ENCODE results near the gene SRGAP3.

DNA sequence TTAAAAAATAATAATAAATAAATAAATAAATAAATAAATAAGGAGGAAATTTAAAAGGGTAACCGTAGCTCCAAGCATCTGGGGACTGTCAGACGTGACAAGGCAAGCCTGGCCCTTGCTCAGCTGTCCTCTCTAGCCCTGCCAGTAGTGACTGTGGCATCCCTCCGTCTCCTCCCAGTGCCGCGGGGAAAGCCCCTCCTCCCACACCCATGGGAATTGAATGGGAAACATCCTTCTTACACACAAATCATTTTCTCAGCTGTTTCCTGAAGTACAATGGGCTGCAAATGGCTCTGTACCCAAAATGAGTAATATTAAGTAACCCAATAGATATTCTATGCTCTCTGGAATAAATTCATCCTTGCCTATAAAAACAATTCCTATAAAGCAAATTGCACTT lies 184.6 kb downstream of the SRGAP3 start:
- TF ChIP-seq CEBPB (IDR thresholded peaks at IDR 0.05) = no peak
- no peak for TF ChIP-seq ZBTB7A (IDR thresholded peaks at IDR 0.05; ENCODE audit: low read depth)
- TF ChIP-seq EGR1 (IDR thresholded peaks at IDR 0.05) = no peak
- TF ChIP-seq RAD21 (IDR thresholded peaks at IDR 0.05; ENCODE audit: low read depth) = no peak
- TF ChIP-seq TAF1 (IDR thresholded peaks at IDR 0.05; ENCODE audit: low read depth) = no peak
- no peak for TF ChIP-seq EP300 (IDR thresholded peaks at IDR 0.05; ENCODE audit: borderline replicate concordance)
- TF ChIP-seq, protein P1, sequence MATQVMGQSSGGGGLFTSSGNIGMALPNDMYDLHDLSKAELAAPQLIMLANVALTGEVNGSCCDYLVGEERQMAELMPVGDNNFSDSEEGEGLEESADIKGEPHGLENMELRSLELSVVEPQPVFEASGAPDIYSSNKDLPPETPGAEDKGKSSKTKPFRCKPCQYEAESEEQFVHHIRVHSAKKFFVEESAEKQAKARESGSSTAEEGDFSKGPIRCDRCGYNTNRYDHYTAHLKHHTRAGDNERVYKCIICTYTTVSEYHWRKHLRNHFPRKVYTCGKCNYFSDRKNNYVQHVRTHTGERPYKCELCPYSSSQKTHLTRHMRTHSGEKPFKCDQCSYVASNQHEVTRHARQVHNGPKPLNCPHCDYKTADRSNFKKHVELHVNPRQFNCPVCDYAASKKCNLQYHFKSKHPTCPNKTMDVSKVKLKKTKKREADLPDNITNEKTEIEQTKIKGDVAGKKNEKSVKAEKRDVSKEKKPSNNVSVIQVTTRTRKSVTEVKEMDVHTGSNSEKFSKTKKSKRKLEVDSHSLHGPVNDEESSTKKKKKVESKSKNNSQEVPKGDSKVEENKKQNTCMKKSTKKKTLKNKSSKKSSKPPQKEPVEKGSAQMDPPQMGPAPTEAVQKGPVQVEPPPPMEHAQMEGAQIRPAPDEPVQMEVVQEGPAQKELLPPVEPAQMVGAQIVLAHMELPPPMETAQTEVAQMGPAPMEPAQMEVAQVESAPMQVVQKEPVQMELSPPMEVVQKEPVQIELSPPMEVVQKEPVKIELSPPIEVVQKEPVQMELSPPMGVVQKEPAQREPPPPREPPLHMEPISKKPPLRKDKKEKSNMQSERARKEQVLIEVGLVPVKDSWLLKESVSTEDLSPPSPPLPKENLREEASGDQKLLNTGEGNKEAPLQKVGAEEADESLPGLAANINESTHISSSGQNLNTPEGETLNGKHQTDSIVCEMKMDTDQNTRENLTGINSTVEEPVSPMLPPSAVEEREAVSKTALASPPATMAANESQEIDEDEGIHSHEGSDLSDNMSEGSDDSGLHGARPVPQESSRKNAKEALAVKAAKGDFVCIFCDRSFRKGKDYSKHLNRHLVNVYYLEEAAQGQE (IDR thresholded peaks at IDR 0.05; ENCODE audit: low read depth) = no peak
- no peak for TF ChIP-seq MAX (IDR thresholded peaks at IDR 0.05)
- TF ChIP-seq FOXM1 (IDR thresholded peaks at IDR 0.05; ENCODE audit: borderline replicate concordance, low read depth) = no peak
- no peak for TF ChIP-seq TEAD4 (IDR thresholded peaks at IDR 0.05)
- no peak for TF ChIP-seq CREB1 (IDR thresholded peaks at IDR 0.05; ENCODE audit: low read depth)
- TF ChIP-seq NFIC (IDR thresholded peaks at IDR 0.05) = no peak
- no peak for TF ChIP-seq YY1 (IDR thresholded peaks at IDR 0.05; ENCODE audit: low read depth)
- TF ChIP-seq, protein P2, sequence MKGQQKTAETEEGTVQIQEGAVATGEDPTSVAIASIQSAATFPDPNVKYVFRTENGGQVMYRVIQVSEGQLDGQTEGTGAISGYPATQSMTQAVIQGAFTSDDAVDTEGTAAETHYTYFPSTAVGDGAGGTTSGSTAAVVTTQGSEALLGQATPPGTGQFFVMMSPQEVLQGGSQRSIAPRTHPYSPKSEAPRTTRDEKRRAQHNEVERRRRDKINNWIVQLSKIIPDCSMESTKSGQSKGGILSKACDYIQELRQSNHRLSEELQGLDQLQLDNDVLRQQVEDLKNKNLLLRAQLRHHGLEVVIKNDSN (IDR thresholded peaks at IDR 0.05) = no peak
